Measurements from ENCODE around the gene HIVEP2. TPM values are rescaled to one million over a fixed set of nuclear protein-coding genes. Genes with fewer than 3 reads are reported as not detected.
A peak's percentile ranks its signal among the peaks of the same experiment; 100 is the strongest.

The HIVEP2 gene
- polyA plus RNA-seq, 2 of the 4 experiments (the other 2 are of a cell fraction) = 2.2 to 2.6 TPM

- ATAC-seq = no peak
Observed at GRCh38 chr6:142804490-142804889, 140.5 kb downstream of the HIVEP2 start.

GRCh38 chr6:142803495-142804058 lies 141.4 kb downstream of the HIVEP2 start:
- no peak overlapping the region for H3K4me3 ChIP-seq

More at GRCh38 chr6:142804490-142804889, 140.5 kb downstream of the HIVEP2 start:
- Histone ChIP-seq H3K4me2 (no peak overlapping the region), H3K4me1 (peaks cover 22% of the 10 kb centered on the region), H3K27ac (no peak overlapping the region), H3K4me3 (no peak overlapping the region), H3K9me3 (no peaks in the 10 kb centered on the region)
- TF ChIP-seq RARB (CRISPR knock-in tag; IDR thresholded peaks at IDR 0.05) (no peak), ZFP36 (IDR thresholded peaks at IDR 0.05; ENCODE audit: borderline replicate concordance, partially characterized antibody) (no peak), HOXA7 (CRISPR knock-in tag; IDR thresholded peaks at IDR 0.05) (no peak), FOXS1 (CRISPR knock-in tag; IDR thresholded peaks at IDR 0.05) (no peak), KDM1A (IDR thresholded peaks at IDR 0.05; ENCODE audit: low read depth) (no peak), ELK1 (IDR thresholded peaks at IDR 0.05; ENCODE audit: low read depth, low read length) (no peak), MAX (IDR thresholded peaks at IDR 0.05) (no peak), POLR2A (IDR thresholded peaks at IDR 0.05; ENCODE audit: low read length) (no peak), CBX2 (IDR thresholded peaks at IDR 0.05; ENCODE audit: borderline replicate concordance, low read depth) (no peak)
- POLR2A ChIA-PET = no interaction called here
- no peak for DNase-seq (ENCODE audit: low read depth in 1 of 2, low spot score in 1 of 2)
- CTCF ChIA-PET = no interaction called here
- FAIRE-seq = no peak

GRCh38 chr6:142803032-142803431 lies 141.9 kb downstream of the HIVEP2 start:
- DNase-seq (ENCODE audit: low read depth in 1 of 2, low spot score in 1 of 2) = no peak
- no peak overlapping the region; the same call in 2 of the 3 replicates for H3K4me2 ChIP-seq
- no peak for FAIRE-seq
- H3K9me3 ChIP-seq = no peaks in the 10 kb centered on the region
- H3K4me3 ChIP-seq = no peak overlapping the region
- peaks cover 22% of the 10 kb centered on the region for H3K4me1 ChIP-seq
- no peak overlapping the region; a peak in 1 of 6 replicates for H3K27ac ChIP-seq
- ChIA-PET POLR2A (no interaction called here), CTCF (no interaction called here)
- no peak for TF ChIP-seq EHMT2 (IDR thresholded peaks at IDR 0.05; ENCODE audit: low read depth)
- TF ChIP-seq HEYL (CRISPR knock-in tag; IDR thresholded peaks at IDR 0.05) = no peak
- TF ChIP-seq BHLHE40 (IDR thresholded peaks at IDR 0.05; ENCODE audit: low read depth, low read length) = no peak
- no peak for ATAC-seq

More at GRCh38 chr6:142803495-142804058, 141.4 kb downstream of the HIVEP2 start:
- DNase-seq (ENCODE audit: low read depth in 1 of 2, low spot score in 1 of 2) (no peak), ATAC-seq (no peak), FAIRE-seq (no peak)
- no peaks in the 10 kb centered on the region for H3K9me3 ChIP-seq
- peaks cover 22% of the 10 kb centered on the region for H3K4me1 ChIP-seq
- no peak overlapping the region for H3K4me2 ChIP-seq
- 97% methylated on average over 2 of the region's 2 CpGs for WGBS (ENCODE audit: missing lambda C conversion rate)
- no peak overlapping the region; a peak in 1 of 6 replicates for H3K27ac ChIP-seq
- ChIA-PET CTCF (interaction anchor here (0.7 kb wide), 1 partner anchor 98 kb away, joined by 3 read pairs; no protein-coding TSS in a partner anchor), POLR2A (no interaction called here)
- TF ChIP-seq ZNF302 (CRISPR knock-in tag; IDR thresholded peaks at IDR 0.05) = no peak
- no peak for TF ChIP-seq ZSCAN20 (CRISPR knock-in tag; IDR thresholded peaks at IDR 0.05)
- no peak for TF ChIP-seq POLR2A (IDR thresholded peaks at IDR 0.05; ENCODE audit: low read length)
- no peak for TF ChIP-seq MAFK (IDR thresholded peaks at IDR 0.05; ENCODE audit: partially characterized antibody)
- TF ChIP-seq EHMT2 (IDR thresholded peaks at IDR 0.05; ENCODE audit: low read depth) = no peak
- TF ChIP-seq NR3C1 (IDR thresholded peaks at IDR 0.05) = no peak
- no peak for TF ChIP-seq TFCP2L1 (CRISPR knock-in tag; IDR thresholded peaks at IDR 0.05)
- no peak for TF ChIP-seq JUN (IDR thresholded peaks at IDR 0.05)
- TF ChIP-seq PHF8 (IDR thresholded peaks at IDR 0.05; ENCODE audit: borderline replicate concordance, low read depth) = no peak

- H3K27ac ChIP-seq = peak overlapping the region in 1 of 2 experiments; percentile 48; a peak in 2 of 6 replicates
- H3K4me1 ChIP-seq = peaks cover 22% of the 10 kb centered on the region
- FAIRE-seq (no peak), DNase-seq (ENCODE audit: low read depth in 1 of 2, low spot score in 1 of 2) (peak; percentile 59 to 69), ATAC-seq (peak; percentile 97 to 99)
- TF ChIP-seq CEBPB (IDR thresholded peaks at IDR 0.05) (peak in 1 of 2 experiments; percentile 54; a peak in 1 of 4 replicates), CBX2 (IDR thresholded peaks at IDR 0.05; ENCODE audit: borderline replicate concordance, low read depth) (no peak), MAX (IDR thresholded peaks at IDR 0.05) (peak; percentile 63), FOSL2 (IDR thresholded peaks at IDR 0.05) (no peak), FOSL2 (CRISPR knock-in tag; IDR thresholded peaks at IDR 0.05) (peak; percentile 64), CBX8 (IDR thresholded peaks at IDR 0.05) (no peak), MYC (IDR thresholded peaks at IDR 0.05; ENCODE audit: borderline replicate concordance, low read length) (no peak), HEYL (CRISPR knock-in tag; IDR thresholded peaks at IDR 0.05) (no peak)
- peak overlapping the region; percentile 30 for H3K4me2 ChIP-seq
- POLR2A ChIA-PET = no interaction called here
- CTCF ChIA-PET = no interaction called here
- 9% methylated on average over 1 of the region's 1 CpG for WGBS (ENCODE audit: missing lambda C conversion rate)
- H3K4me3 ChIP-seq = no peak overlapping the region
- no peaks in the 10 kb centered on the region for H3K9me3 ChIP-seq
Observed at GRCh38 chr6:142802124-142802523, 142.9 kb downstream of the HIVEP2 start.
